Measurements from ENCODE around the gene BACE2. TPM values are rescaled to one million over a fixed set of nuclear protein-coding genes. Genes with fewer than 3 reads are reported as not detected.
"Not testable (repeated sequence)": the region's sequence is repeated elsewhere in the genome, so short reads cannot be mapped to it uniquely, and the experiment has no call there.

Gene BACE2
- total RNA-seq, 1 experiment from 2014 or later = 40.8 TPM

DNA sequence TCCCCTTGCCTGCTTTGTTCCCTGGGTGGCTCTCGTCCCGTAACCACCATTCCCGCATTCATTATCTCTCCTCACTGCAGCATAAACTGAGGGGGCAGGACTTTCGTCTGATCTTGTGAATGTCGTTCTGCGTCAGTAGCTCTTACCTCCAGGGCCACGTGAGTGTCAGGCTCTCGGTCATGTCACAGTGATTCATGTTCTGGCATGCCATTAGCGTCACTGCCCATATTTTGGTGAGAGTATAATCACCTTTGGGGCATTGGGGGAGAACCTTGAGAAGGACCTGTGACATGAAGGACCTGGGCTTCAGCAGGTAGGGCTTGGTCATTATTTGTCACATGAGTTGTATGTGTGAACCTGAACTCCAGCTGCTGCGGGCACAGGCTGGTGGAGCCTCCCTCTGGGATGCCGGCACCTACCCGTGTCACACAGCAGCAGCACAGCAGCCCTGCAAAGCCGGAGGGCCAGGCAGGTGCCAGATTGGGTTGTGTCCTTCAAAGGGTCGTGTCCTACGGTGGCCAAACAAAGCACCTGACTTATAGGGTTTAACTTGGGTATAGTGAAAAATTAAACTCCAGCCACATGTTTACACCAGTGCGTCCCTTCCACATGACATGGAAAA lies 68.5 kb downstream of the BACE2 start:
- no peaks in the 10 kb centered on the region for H3K4me1 ChIP-seq (replicated peaks; ENCODE audit: insufficient read depth)
- H3K27me3 ChIP-seq (ENCODE audit: insufficient read depth, low read depth) = no peaks in the 10 kb centered on the region
- no peak for TF ChIP-seq EZH2 (IDR thresholded peaks at IDR 0.05; ENCODE audit: low read depth)
- TF ChIP-seq, protein P1, sequence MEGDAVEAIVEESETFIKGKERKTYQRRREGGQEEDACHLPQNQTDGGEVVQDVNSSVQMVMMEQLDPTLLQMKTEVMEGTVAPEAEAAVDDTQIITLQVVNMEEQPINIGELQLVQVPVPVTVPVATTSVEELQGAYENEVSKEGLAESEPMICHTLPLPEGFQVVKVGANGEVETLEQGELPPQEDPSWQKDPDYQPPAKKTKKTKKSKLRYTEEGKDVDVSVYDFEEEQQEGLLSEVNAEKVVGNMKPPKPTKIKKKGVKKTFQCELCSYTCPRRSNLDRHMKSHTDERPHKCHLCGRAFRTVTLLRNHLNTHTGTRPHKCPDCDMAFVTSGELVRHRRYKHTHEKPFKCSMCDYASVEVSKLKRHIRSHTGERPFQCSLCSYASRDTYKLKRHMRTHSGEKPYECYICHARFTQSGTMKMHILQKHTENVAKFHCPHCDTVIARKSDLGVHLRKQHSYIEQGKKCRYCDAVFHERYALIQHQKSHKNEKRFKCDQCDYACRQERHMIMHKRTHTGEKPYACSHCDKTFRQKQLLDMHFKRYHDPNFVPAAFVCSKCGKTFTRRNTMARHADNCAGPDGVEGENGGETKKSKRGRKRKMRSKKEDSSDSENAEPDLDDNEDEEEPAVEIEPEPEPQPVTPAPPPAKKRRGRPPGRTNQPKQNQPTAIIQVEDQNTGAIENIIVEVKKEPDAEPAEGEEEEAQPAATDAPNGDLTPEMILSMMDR (conservative IDR thresholded peaks at IDR 0.05) = no peak
- no peaks in the 10 kb centered on the region for H3K36me3 ChIP-seq (ENCODE audit: low read depth)
- POLR2A ChIA-PET (ENCODE audit: unreplicated experiment) = no interaction called here
- no peaks in the 10 kb centered on the region for H3K79me2 ChIP-seq (ENCODE audit: low read depth)
- H3K27ac ChIP-seq = no peak overlapping the region
- H3K4me3 ChIP-seq = no peak overlapping the region
- CTCF ChIA-PET = no interaction called here
- no TSS peak for BruUV-seq (replicated peaks)
- H3K4me2 ChIP-seq = no peak overlapping the region
- no peak for DNase-seq
- no peaks in the 10 kb centered on the region for H3K9me2 ChIP-seq (ENCODE audit: insufficient read depth)
- H3K9me3 ChIP-seq (ENCODE audit: insufficient read depth, low read depth) = no peaks in the 10 kb centered on the region
- no peaks in the 10 kb centered on the region for H3F3A ChIP-seq (ENCODE audit: insufficient read depth, low read depth)
- no peaks in the 10 kb centered on the region for H4K20me1 ChIP-seq (ENCODE audit: insufficient read depth)
- intact Hi-C loops (cut with micrococcal nuclease; ENCODE audit: unreplicated experiment) = no loop called here
- no peak overlapping the region for H2AFZ ChIP-seq

DNA sequence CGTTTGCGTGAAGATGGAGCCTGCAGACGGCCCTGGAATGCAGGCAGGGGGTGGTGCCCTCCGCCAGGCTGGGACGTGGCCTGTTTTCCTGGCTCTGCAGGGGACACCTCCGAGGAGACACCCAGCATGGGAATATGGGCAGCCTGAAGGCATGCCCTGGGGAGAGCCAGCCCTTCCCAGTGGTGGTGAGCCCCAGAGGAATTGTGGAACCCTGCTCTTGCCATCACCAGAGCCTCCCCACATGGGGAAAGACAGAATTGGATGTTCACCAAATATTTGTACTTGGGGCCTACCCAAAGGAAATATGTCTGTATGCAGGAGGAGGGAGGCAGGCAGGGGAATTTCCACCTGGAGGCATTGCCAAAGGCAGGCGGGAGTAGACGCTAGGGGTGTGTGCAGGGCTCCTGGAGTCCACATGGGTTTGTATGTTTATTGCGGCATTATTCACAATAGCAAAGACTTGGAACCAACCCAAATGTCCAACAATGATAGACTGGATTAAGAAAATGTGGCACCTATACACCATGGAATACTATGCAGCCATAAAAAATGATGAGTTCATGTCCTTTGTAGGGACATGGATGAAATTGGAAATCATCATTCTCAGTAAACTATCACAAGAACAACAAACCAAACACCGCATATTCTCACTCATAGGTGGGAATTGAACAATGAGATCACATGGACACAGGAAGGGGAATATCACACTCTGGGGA lies 70.3 kb downstream of the BACE2 start:
- H3K4me3 ChIP-seq; CTCF ChIA-PET; H3F3A ChIP-seq (ENCODE audit: insufficient read depth, low read depth); H2AFZ ChIP-seq; POLR2A ChIA-PET (ENCODE audit: unreplicated experiment); intact Hi-C loops (cut with micrococcal nuclease; ENCODE audit: unreplicated experiment); H3K27ac ChIP-seq; BruUV-seq (replicated peaks); H3K9me3 ChIP-seq (ENCODE audit: insufficient read depth, low read depth); H3K4me2 ChIP-seq; H3K27me3 ChIP-seq (ENCODE audit: insufficient read depth, low read depth); H3K4me1 ChIP-seq (replicated peaks; ENCODE audit: insufficient read depth); H3K36me3 ChIP-seq (ENCODE audit: low read depth); DNase-seq; H4K20me1 ChIP-seq (ENCODE audit: insufficient read depth); H3K79me2 ChIP-seq (ENCODE audit: low read depth); H3K9me2 ChIP-seq (ENCODE audit: insufficient read depth): not testable (repeated sequence)

DNA sequence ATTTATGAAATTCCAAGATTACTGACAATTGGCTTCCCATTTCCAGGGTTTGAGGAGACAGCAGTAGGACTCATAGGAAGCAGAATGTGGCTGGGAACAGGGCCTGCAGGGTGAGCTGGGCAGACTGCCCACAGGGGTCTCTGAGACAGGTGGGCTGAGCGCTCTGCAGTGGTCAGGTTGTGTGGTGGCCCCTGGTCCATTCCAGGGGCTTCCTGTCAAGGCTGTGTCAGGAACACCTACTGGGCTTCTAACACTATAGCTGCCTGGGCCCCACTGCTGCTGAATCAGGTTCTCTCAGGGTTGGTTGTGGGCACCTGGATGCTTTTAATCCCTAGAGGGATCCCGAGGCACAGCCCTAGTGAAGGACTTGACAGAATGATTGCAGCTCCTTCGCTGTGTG lies 72.1 kb downstream of the BACE2 start:
- H2AFZ ChIP-seq = no peak overlapping the region
- TF ChIP-seq, protein P1 (conservative IDR thresholded peaks at IDR 0.05) = no peak
- no peak for TF ChIP-seq EZH2 (IDR thresholded peaks at IDR 0.05; ENCODE audit: low read depth)
- no peaks in the 10 kb centered on the region for H3K9me3 ChIP-seq (ENCODE audit: insufficient read depth, low read depth)
- H3K36me3 ChIP-seq (ENCODE audit: low read depth) = no peaks in the 10 kb centered on the region
- no peaks in the 10 kb centered on the region for H3K9me2 ChIP-seq (ENCODE audit: insufficient read depth)
- ChIA-PET POLR2A (ENCODE audit: unreplicated experiment) (no interaction called here), CTCF (no interaction called here)
- BruUV-seq (replicated peaks) = no TSS peak
- no peaks in the 10 kb centered on the region for H3F3A ChIP-seq (ENCODE audit: insufficient read depth, low read depth)
- no peaks in the 10 kb centered on the region for H3K27me3 ChIP-seq (ENCODE audit: insufficient read depth, low read depth)
- no peak overlapping the region for H3K27ac ChIP-seq
- H3K79me2 ChIP-seq (ENCODE audit: low read depth) = no peaks in the 10 kb centered on the region
- DNase-seq = no peak
- no peaks in the 10 kb centered on the region for H3K4me1 ChIP-seq (replicated peaks; ENCODE audit: insufficient read depth)
- intact Hi-C loops (cut with micrococcal nuclease; ENCODE audit: unreplicated experiment) = no loop called here
- no peaks in the 10 kb centered on the region for H4K20me1 ChIP-seq (ENCODE audit: insufficient read depth)
- H3K4me3 ChIP-seq = no peak overlapping the region
- no peak overlapping the region for H3K4me2 ChIP-seq
